Measurements from ENCODE around the gene CFAP251. TPM values are rescaled to one million over a fixed set of nuclear protein-coding genes. Genes with fewer than 3 reads are reported as not detected.
A peak's percentile ranks its signal among the peaks of the same experiment; 100 is the strongest.

Gene CFAP251
- total RNA-seq, 4 donors from 2014 or later, result 2.3 to 4.4 (median 2.6) TPM

DNA sequence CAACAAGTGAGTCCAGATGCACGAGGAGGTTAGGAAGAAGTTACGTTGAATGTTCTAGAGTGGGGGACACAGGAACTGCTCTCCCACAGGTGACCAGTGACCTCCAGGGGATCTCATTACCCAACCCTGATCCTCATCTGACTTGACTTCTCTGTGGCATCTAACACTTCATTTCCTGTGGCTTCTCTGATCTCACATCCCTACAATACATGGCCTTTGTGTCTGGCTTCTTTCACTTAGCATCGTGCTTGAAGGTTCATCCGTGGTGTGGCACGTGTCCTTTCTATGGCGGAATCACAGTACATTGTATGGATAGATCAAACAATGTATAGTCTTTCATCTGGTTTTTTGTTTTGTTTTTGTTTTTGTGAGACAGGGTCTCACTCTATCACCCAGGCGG is 19.3 kb downstream of the CFAP251 start:
- TF ChIP-seq POLR2A (IDR thresholded peaks at IDR 0.05) (no peak), EP300 (IDR thresholded peaks at IDR 0.05) (no peak), POLR2AphosphoS5 (IDR thresholded peaks at IDR 0.05) (no peak)
- TF ChIP-seq, protein P1, sequence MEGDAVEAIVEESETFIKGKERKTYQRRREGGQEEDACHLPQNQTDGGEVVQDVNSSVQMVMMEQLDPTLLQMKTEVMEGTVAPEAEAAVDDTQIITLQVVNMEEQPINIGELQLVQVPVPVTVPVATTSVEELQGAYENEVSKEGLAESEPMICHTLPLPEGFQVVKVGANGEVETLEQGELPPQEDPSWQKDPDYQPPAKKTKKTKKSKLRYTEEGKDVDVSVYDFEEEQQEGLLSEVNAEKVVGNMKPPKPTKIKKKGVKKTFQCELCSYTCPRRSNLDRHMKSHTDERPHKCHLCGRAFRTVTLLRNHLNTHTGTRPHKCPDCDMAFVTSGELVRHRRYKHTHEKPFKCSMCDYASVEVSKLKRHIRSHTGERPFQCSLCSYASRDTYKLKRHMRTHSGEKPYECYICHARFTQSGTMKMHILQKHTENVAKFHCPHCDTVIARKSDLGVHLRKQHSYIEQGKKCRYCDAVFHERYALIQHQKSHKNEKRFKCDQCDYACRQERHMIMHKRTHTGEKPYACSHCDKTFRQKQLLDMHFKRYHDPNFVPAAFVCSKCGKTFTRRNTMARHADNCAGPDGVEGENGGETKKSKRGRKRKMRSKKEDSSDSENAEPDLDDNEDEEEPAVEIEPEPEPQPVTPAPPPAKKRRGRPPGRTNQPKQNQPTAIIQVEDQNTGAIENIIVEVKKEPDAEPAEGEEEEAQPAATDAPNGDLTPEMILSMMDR (IDR thresholded peaks at IDR 0.05), result no peak
- no peak overlapping the region for H3K27ac ChIP-seq
- peaks cover 8% of the 10 kb centered on the region for H3K36me3 ChIP-seq
- no peaks in the 10 kb centered on the region for H3K27me3 ChIP-seq
- H3K9me3 ChIP-seq, result no peaks in the 10 kb centered on the region
- no peaks in the 10 kb centered on the region for H3K4me1 ChIP-seq
- WGBS, result 94% methylated on average over 7 of the region's 7 CpGs
- DNase-seq (ENCODE audit: low spot score in 2 of 2), result no peak
- H3K4me3 ChIP-seq, result no peak overlapping the region

DNA sequence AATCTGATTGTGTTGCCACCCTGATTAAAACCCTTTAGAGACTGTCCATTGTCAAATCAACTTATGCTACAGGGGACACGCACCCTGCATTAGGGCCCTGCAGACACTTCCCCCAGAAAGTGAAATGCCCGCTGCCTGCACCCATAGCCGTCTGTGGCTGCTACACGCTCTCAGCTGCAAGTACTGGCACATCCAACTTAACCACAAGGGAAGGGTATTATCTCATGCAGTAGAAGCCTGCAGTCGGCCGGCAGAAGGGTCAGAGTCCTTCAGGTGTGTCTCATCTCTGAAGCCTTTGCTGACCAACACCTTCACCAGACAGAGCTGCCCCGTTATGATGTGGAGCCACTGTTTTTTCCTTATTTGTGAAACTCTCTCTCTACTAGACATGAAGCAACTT is 20.8 kb downstream of the CFAP251 start:
- 80% methylated on average over 7 of the region's 7 CpGs for WGBS

DNA sequence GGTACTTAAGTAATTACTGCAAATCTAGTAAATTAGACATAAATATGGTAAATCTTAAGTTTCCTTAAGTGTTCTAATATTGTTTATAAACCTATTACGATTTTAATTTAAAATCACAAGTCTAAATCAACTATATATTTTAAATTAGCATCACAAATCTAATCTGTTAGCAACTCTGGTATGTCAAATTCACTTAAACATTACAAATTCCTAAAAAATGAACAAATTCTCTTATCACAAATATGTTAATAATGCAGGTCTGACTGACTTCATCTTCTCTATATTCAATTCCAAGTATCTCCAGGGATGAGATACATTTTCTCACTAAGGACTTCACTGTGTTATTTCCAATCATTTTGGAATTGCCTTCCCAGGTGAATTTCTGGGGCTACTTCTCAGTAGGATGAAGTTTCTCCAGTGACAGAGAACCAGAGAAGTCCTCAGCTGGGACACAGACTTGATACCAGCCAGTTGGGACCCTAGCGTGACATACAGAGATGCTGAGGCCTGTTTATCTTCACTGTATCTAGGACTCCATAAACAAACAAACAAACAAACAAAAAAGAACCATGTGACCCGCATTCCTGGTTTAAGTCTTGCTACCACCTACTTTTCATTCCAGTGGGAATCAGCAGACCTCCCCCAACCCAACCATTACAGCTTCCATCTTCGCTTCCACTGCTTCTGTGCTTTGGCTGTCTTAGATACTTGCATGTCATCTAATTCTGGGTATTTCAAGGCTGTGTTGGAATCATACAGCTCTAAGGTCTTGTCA is 21.8 kb downstream of the CFAP251 start:
- TF ChIP-seq EP300 (IDR thresholded peaks at IDR 0.05) (no peak), POLR2A (IDR thresholded peaks at IDR 0.05) (no peak), POLR2AphosphoS5 (IDR thresholded peaks at IDR 0.05) (no peak)
- TF ChIP-seq, protein P1 (IDR thresholded peaks at IDR 0.05), result no peak
- Histone ChIP-seq H3K27ac (no peak overlapping the region), H3K4me3 (no peak overlapping the region), H3K36me3 (peaks cover 8% of the 10 kb centered on the region), H3K4me1 (no peaks in the 10 kb centered on the region), H3K27me3 (no peaks in the 10 kb centered on the region), H3K9me3 (no peaks in the 10 kb centered on the region)
- DNase-seq (ENCODE audit: low spot score in 2 of 2), result no peak
- WGBS, result 81% methylated on average over 4 of the region's 4 CpGs

More for the DNA sequence above, 20.8 kb downstream of the CFAP251 start:
- Histone ChIP-seq H3K27ac (no peak overlapping the region), H3K4me1 (no peaks in the 10 kb centered on the region), H3K36me3 (peaks cover 8% of the 10 kb centered on the region), H3K4me3 (no peak overlapping the region), H3K27me3 (no peaks in the 10 kb centered on the region), H3K9me3 (no peaks in the 10 kb centered on the region)
- DNase-seq (ENCODE audit: low spot score in 2 of 2), result peak in 1 of 2 donors; percentile 17
- TF ChIP-seq EP300 (IDR thresholded peaks at IDR 0.05) (no peak), POLR2A (IDR thresholded peaks at IDR 0.05) (no peak), POLR2AphosphoS5 (IDR thresholded peaks at IDR 0.05) (no peak)
- TF ChIP-seq, protein P1 (IDR thresholded peaks at IDR 0.05), result no peak

DNA sequence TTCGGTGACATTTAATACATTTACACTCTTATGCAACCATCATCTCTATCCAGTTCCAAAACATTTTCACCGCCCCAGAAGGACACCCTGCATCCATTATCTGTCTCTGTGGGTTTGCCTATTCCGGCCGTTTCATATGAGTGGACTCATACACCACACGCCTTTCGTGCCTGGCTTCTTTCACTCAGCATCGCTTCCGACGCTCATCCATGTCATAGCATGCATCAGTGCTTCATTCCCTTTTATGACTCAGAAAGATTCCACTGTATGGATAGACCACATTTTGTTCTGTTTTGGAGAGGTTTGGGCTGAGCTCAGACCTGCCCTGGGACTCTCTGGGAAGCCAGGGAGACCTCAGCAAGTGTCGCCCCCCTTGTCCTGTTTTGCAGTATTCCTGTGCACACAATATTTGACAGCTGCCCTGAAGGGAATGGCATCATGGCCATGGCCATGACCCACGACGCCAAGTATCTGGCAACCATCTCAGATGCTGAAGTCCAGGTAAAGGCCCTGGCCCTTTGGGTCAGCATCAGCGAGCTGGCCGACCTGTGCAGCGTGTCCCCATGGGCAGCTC is 23.8 kb downstream of the CFAP251 start:
- H3K9me3 ChIP-seq, result no peaks in the 10 kb centered on the region
- H3K4me1 ChIP-seq, result no peaks in the 10 kb centered on the region
- H3K4me3 ChIP-seq, result no peak overlapping the region
- H3K36me3 ChIP-seq, result peaks cover 5% of the 10 kb centered on the region
- no peaks in the 10 kb centered on the region for H3K27me3 ChIP-seq
- no peak for TF ChIP-seq EP300 (IDR thresholded peaks at IDR 0.05)
- TF ChIP-seq, protein P1 (IDR thresholded peaks at IDR 0.05), result no peak
- no peak for TF ChIP-seq POLR2A (IDR thresholded peaks at IDR 0.05)
- TF ChIP-seq POLR2AphosphoS5 (IDR thresholded peaks at IDR 0.05), result no peak
- no peak overlapping the region for H3K27ac ChIP-seq
- peak; percentile 8 to 32 for DNase-seq (ENCODE audit: low spot score in 2 of 2)
- WGBS, result 92% methylated on average over 12 of the region's 15 CpGs

DNA sequence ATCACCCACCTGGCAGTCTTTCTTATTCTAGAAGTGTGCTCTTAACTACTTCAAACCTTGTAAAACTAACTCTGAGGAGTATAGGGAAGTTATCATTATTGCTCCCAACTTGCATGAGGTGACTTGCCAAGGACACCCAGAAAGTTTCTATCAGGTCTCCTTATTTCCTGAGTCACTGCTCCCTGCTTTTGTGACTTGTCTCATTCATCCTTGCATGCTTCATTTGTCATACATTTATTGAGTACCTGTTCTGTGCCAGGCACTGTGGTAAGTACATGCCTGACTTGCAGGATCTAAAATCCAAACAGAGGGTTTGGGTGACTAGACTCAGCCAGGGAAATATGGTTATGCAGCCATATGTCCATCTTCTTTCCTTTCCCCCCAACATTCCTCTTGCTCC is 25.5 kb downstream of the CFAP251 start:
- Histone ChIP-seq H3K36me3 (peaks cover 3% of the 10 kb centered on the region), H3K27ac (no peak overlapping the region), H3K27me3 (no peaks in the 10 kb centered on the region), H3K4me3 (no peak overlapping the region), H3K4me1 (no peaks in the 10 kb centered on the region), H3K9me3 (no peaks in the 10 kb centered on the region)
- TF ChIP-seq POLR2A (IDR thresholded peaks at IDR 0.05) (no peak), POLR2AphosphoS5 (IDR thresholded peaks at IDR 0.05) (no peak), EP300 (IDR thresholded peaks at IDR 0.05) (no peak)
- TF ChIP-seq, protein P1 (IDR thresholded peaks at IDR 0.05), result no peak
- no peak for DNase-seq (ENCODE audit: low spot score in 2 of 2)

Data from suprapubic skin (tissue), 4 donors.